GM12878 (cell line): Measurements from ENCODE around the gene MEGF6. TPM values are rescaled to one million over a fixed set of nuclear protein-coding genes. Genes with fewer than 3 reads are reported as not detected.

Experiments
- ATAC-seq: fragments of 200-7000 bp; cut with Tn5 transposase; 3 replicates; pipeline ENCODE4 v1.9.1; 2020; ENCODE audit warnings: mild to moderate bottlenecking, moderate library complexity
- BruUV-seq: library from RNA; stranded (reverse); fragments of 400-500 nt; replicated peaks from 2 replicates; lab custom pipeline; 2021; lab: Mats Ljungman, UMichigan
- CTCF ChIA-PET: fragments of 300-600 bp; sonication (Branson Sonifier 250); formaldehyde crosslinking; extraction: SDS; loops from one replicate; lab custom pipeline; 2021; ENCODE audit warnings: inconsistent platforms; lab: Yijun Ruan, JAX
- POLR2A ChIA-PET: fragments of 350-600 bp; formaldehyde crosslinking; extraction: SDS; loops from one replicate; lab custom pipeline; 2021; ENCODE audit warnings: inconsistent platforms; lab: Charles Lee
- RAD21 ChIA-PET: fragments of 300-600 bp; sonication (Branson Sonifier 250); formaldehyde crosslinking; loops from one replicate; lab custom pipeline; 2023; ENCODE audit warnings: antibody characterized with exemption; ENCODE audit not compliant: unreplicated experiment; lab: Charles Lee
- SMC1A ChIA-PET: fragments of 300-600 bp; sonication (Branson Sonifier 250); formaldehyde crosslinking; loops from one replicate; lab custom pipeline; 2023; ENCODE audit not compliant: unreplicated experiment, uncharacterized antibody; lab: Charles Lee
- DNase-seq: peaks from one replicate; pipeline ENCODE4 v3.0.0-alpha.2; 2011; ENCODE audit warnings: low read depth, low spot score
- FAIRE-seq: peaks from 3 replicates; lab custom pipeline; 2011; peaks lifted over from hg19 to GRCh38; lab: Jason Lieb, UNC
- H2AFZ ChIP-seq: 2 replicates; pipeline ENCODE4 v1.6.0; 2011; ENCODE audit warnings: low read depth, low read length, control low read depth; ENCODE audit not compliant: control insufficient read depth
- H3K27ac ChIP-seq: 2 replicates; pipeline ENCODE4 v1.5.1; 2011; ENCODE audit warnings: control low read depth; ENCODE audit not compliant: control insufficient read depth, insufficient read depth
- H3K27me3 ChIP-seq, 2 experiments: replicated peaks in 1 of 2; 2 replicates each; pipeline versions ENCODE4 v1.6.0 to v1.6.1; 2011; ENCODE audit warnings: low read length in 1 of 2; ENCODE audit not compliant: control insufficient read depth in 2 of 2, insufficient read depth in 2 of 2
- H3K36me3 ChIP-seq, 2 experiments: 2 replicates each; pipeline ENCODE4 v1.5.1; 2011; ENCODE audit warnings: low read length in 1 of 2; ENCODE audit not compliant: control insufficient read depth in 2 of 2, insufficient read depth in 2 of 2
- H3K4me1 ChIP-seq: 2 replicates; pipeline ENCODE4 v1.6.1; 2011; ENCODE audit warnings: mild to moderate bottlenecking, low read length, moderate library complexity, mixed read lengths; ENCODE audit not compliant: control insufficient read depth, insufficient read depth
- H3K4me2 ChIP-seq: 2 replicates; pipeline ENCODE4 v1.6.0; 2011; ENCODE audit warnings: control low read depth; ENCODE audit not compliant: control insufficient read depth, insufficient read depth
- H3K4me3 ChIP-seq: fragments of 200-600 bp; sonication (generic); 2 replicates; pipeline ENCODE4 v1.5.1; 2016
- H3K79me2 ChIP-seq: 2 replicates; pipeline ENCODE4 v1.6.0; 2011; ENCODE audit warnings: low read length; ENCODE audit not compliant: control insufficient read depth, insufficient read depth
- H3K9ac ChIP-seq: 2 replicates; pipeline ENCODE4 v1.8.0; 2011; ENCODE audit warnings: low read length, control low read depth, mixed read lengths; ENCODE audit not compliant: control insufficient read depth, insufficient read depth
- H3K9me3 ChIP-seq: replicated peaks from 3 replicates; pipeline ENCODE4 v1.5.1; 2011; ENCODE audit warnings: mild to moderate bottlenecking, low read length; ENCODE audit not compliant: control insufficient read depth, insufficient read depth
- H4K20me1 ChIP-seq: 2 replicates; pipeline ENCODE4 v1.6.0; 2011; ENCODE audit not compliant: control insufficient read depth, insufficient read depth
- BACH1 ChIP-seq: fragments of 450-650 bp; IDR thresholded peaks from 2 replicates; pipeline ENCODE4 v1.6.1; 2017; ENCODE audit warnings: mild to moderate bottlenecking, borderline replicate concordance
- BCL3 ChIP-seq: IDR thresholded peaks from 2 replicates; pipeline ENCODE4 v1.6.1; 2011; ENCODE audit warnings: borderline replicate concordance, low read depth, mild to moderate bottlenecking, moderate library complexity, low read length; ENCODE audit not compliant: insufficient read depth, poor library complexity, severe bottlenecking
- JUNB ChIP-seq: IDR thresholded peaks from 2 replicates; pipeline ENCODE4 v1.6.1; 2016; ENCODE audit warnings: antibody characterized with exemption, mild to moderate bottlenecking
- KDM1A ChIP-seq: fragments of 200-600 bp; sonication (generic); IDR thresholded peaks from 2 replicates; pipeline ENCODE4 v1.6.1; 2016; ENCODE audit warnings: borderline replicate concordance
- POLR2AphosphoS2 ChIP-seq: IDR thresholded peaks from 2 replicates; pipeline ENCODE4 v1.6.1; 2011; ENCODE audit warnings: low read depth, mild to moderate bottlenecking, low read length, improper control_type of control experiment, moderate library complexity
- SIN3A ChIP-seq: IDR thresholded peaks from 2 replicates; pipeline ENCODE4 v1.6.1; 2012; ENCODE audit warnings: low read depth, low read length, improper control_type of control experiment
- SMAD5 ChIP-seq: IDR thresholded peaks from 2 replicates; pipeline ENCODE4 v1.6.1; 2016; ENCODE audit warnings: antibody characterized with exemption, low read depth
- SMARCA5 ChIP-seq: fragments of 450-650 bp; IDR thresholded peaks from 2 replicates; pipeline ENCODE4 v1.6.1; 2017; ENCODE audit warnings: mild to moderate bottlenecking
- TCF7 ChIP-seq: IDR thresholded peaks from 2 replicates; pipeline ENCODE4 v1.6.1; 2014; ENCODE audit warnings: antibody characterized with exemption, borderline replicate concordance
- WRNIP1 ChIP-seq: IDR thresholded peaks from 2 replicates; pipeline ENCODE4 v1.6.1; 2011; ENCODE audit warnings: low read depth, low read length, improper control_type of control experiment, borderline replicate concordance
- ZBTB40 ChIP-seq: fragments of 450-650 bp; IDR thresholded peaks from 2 replicates; pipeline ENCODE4 v1.6.1; 2016; ENCODE audit warnings: mild to moderate bottlenecking, moderate library complexity, borderline replicate concordance
- ZNF622 ChIP-seq: fragments of 450-650 bp; IDR thresholded peaks from 2 replicates; pipeline ENCODE4 v1.6.1; 2017; ENCODE audit warnings: mild to moderate bottlenecking, inconsistent platforms
- WGBS: methylation state at CpG from one replicate; pipeline ENCODE4 v1.1.6; 2016; ENCODE audit warnings: low lambda C conversion rate; ENCODE audit not compliant: insufficient replicate concordance, insufficient coverage; ENCODE audit errors: missing lambda C conversion rate; 5-methylcytosine and 5-hydroxymethylcytosine counted together
- in situ Hi-C: fragments of 300-500 bp; cut with MboI; formaldehyde crosslinking; loops from 9 replicates; pipeline ENCODE4 v1.14.3; 2018; ENCODE audit warnings: mixed read lengths
- intact Hi-C: fragments of 100-400 bp; cut with micrococcal nuclease; formaldehyde crosslinking; loops from one replicate; pipeline ENCODE4 v1.14.2; 2022; ENCODE audit not compliant: unreplicated experiment
- polyA plus RNA-seq, 11 experiments: library from polyadenylated mRNA; depleted of rRNA in 4 of 11; unstranded in 6 of 11; stranded (reverse) in 5 of 11; fragments of >200 nt; fragmentation: Nextera tagmentation in 4 of 11; fragmentation: Illumina TruSeq in 1 of 11; extraction: Ambion mirVana in 4 of 11; extraction: Trizol in 1 of 11; gene quantifications; 1 replicate in 1 of 11; 2 replicates in 10 of 11; pipeline versions ENCODE4 v1.2.1 to v1.2.3, GENCODE V29; 2011 to 2016; ENCODE audit warnings: inconsistent platforms in 2 of 11, missing spikeins in 2 of 11, low read depth in 1 of 11
- total RNA-seq, 4 experiments: library from RNA; depleted of rRNA in 3 of 4; stranded (reverse); fragments of >200 nt in 3 of 4; fragmentation: Illumina TruSeq in 1 of 4; extraction: Trizol in 1 of 4; gene quantifications; 2 replicates each; pipeline versions ENCODE4 v1.2.1 to v1.2.3, GENCODE V29; 2013 to 2021
- TF ChIP-seq, protein P1 (sequence below): fragments of 150-350 bp; IDR thresholded peaks from 2 replicates; pipeline ENCODE4 v1.6.1; 2014; ENCODE audit warnings: mild to moderate bottlenecking, low read depth, low read length
- TF ChIP-seq, protein P2 (sequence below): IDR thresholded peaks from 2 replicates; pipeline ENCODE4 v1.6.1; 2012; ENCODE audit warnings: low read depth, low read length, improper control_type of control experiment

MEGF6 gene
- total and polyA plus RNA-seq, 10 of the 15 experiments (the other 5 are each of a cell fraction or from before 2014, with no cell fraction given): 0.03 to 0.41 TPM; not detected in 8

DNA sequence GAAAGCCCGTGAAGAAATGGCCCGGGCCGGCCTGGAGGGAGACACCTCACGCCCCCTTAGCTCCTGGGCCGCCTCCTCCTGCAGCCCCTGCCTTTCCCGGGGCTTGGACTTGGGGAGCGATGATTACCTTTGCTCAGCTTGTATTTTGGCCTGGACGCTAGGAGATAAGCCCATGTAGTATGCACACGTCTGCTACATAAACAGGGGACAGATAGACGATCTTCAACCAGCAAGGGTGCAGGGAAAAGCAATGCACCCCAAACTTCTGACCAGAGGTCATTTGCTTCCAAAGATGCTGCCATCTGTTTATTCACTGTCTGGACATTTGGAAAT, 41.9 kb upstream of the MEGF6 start:
- POLR2A ChIA-PET: interaction anchor here (0.6 to 11.3 kb wide), 5 partner anchors 13 to 1076 kb away, joined by 3 to 184 read pairs (median 29); no protein-coding TSS in a partner anchor
- intact Hi-C loops: no loop called here
- peaks cover 79% of the 10 kb centered on the region for H3K79me2 ChIP-seq
- no peak for ATAC-seq
- SMC1A ChIA-PET: interaction anchor here (5.8 to 7.7 kb wide), 3 partner anchors 13 to 24 kb away, joined by 53 to 117 read pairs (median 65); no protein-coding TSS in a partner anchor
- peaks cover 38% of the 10 kb centered on the region for H3K4me1 ChIP-seq
- peak overlapping the region; percentile 44 for H2AFZ ChIP-seq
- CTCF ChIA-PET: interaction anchor here (0.8 to 7.7 kb wide), 7 partner anchors 11 to 71 kb away, joined by 3 to 91 read pairs (median 4); no protein-coding TSS in a partner anchor
- 33% methylated on average over 10 of the region's 10 CpGs for WGBS
- peaks cover 0 to 2% of the 10 kb centered on the region in 2 experiments; a peak in 2 of 4 replicates for H3K36me3 ChIP-seq
- no peak for DNase-seq
- no peaks in the 10 kb centered on the region for H4K20me1 ChIP-seq
- FAIRE-seq: no peak
- no peaks in the 10 kb centered on the region for H3K27me3 ChIP-seq
- TF ChIP-seq, protein P1, sequence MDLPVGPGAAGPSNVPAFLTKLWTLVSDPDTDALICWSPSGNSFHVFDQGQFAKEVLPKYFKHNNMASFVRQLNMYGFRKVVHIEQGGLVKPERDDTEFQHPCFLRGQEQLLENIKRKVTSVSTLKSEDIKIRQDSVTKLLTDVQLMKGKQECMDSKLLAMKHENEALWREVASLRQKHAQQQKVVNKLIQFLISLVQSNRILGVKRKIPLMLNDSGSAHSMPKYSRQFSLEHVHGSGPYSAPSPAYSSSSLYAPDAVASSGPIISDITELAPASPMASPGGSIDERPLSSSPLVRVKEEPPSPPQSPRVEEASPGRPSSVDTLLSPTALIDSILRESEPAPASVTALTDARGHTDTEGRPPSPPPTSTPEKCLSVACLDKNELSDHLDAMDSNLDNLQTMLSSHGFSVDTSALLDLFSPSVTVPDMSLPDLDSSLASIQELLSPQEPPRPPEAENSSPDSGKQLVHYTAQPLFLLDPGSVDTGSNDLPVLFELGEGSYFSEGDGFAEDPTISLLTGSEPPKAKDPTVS: no peak
- TF ChIP-seq POLR2AphosphoS2 (no peak), WRNIP1 (no peak), TCF7 (no peak), KDM1A (no peak), BCL3 (no peak), SIN3A (no peak), JUNB (no peak), ZBTB40 (no peak), SMARCA5 (no peak), SMAD5 (no peak), BACH1 (no peak), ZNF622 (no peak)
- TF ChIP-seq, protein P2, sequence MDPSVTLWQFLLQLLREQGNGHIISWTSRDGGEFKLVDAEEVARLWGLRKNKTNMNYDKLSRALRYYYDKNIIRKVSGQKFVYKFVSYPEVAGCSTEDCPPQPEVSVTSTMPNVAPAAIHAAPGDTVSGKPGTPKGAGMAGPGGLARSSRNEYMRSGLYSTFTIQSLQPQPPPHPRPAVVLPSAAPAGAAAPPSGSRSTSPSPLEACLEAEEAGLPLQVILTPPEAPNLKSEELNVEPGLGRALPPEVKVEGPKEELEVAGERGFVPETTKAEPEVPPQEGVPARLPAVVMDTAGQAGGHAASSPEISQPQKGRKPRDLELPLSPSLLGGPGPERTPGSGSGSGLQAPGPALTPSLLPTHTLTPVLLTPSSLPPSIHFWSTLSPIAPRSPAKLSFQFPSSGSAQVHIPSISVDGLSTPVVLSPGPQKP: no peak
- TF ChIP-seq, all 136 proteins: peak for 0
- BruUV-seq: TSS peak; percentile 26
- RAD21 ChIA-PET: interaction anchor here (1.3 to 6.3 kb wide), 4 partner anchors 13 to 68 kb away, joined by 3 to 117 read pairs (median 48); no protein-coding TSS in a partner anchor
- no peaks in the 10 kb centered on the region for H3K9me3 ChIP-seq
- in situ Hi-C loops: no loop called here
- H3K27ac ChIP-seq: peak overlapping the region; percentile 66
- peak overlapping the region; percentile 75 for H3K4me2 ChIP-seq
- peak overlapping the region; percentile 82 for H3K9ac ChIP-seq
- peak overlapping the region; percentile 82 for H3K4me3 ChIP-seq
